Thyroid gland (tissue), 4 donors: ENCODE data around the gene EVA1A.

Experiments used
- POLR2A ChIP-seq, 2 donors: fragments of 450-650 bp; IDR thresholded peaks; one replicate each; pipeline ENCODE4 v1.6.1; 2017; ENCODE audit warnings: antibody characterized with exemption in 2 of 2, mild to moderate bottlenecking in 2 of 2, moderate library complexity in 1 of 2
- TF ChIP-seq, protein P1 (sequence below), 6 experiments: fragments of 200-600 bp in 3 of 6; fragments of 450-650 bp in 3 of 6; sonication (generic) in 3 of 6; IDR thresholded peaks; one replicate each; pipeline ENCODE4 v1.5.1; 2016 to 2019; ENCODE audit warnings: antibody characterized with exemption in 6 of 6, mild to moderate bottlenecking in 2 of 6, inconsistent platforms in 1 of 6, moderate library complexity in 1 of 6

DNA sequence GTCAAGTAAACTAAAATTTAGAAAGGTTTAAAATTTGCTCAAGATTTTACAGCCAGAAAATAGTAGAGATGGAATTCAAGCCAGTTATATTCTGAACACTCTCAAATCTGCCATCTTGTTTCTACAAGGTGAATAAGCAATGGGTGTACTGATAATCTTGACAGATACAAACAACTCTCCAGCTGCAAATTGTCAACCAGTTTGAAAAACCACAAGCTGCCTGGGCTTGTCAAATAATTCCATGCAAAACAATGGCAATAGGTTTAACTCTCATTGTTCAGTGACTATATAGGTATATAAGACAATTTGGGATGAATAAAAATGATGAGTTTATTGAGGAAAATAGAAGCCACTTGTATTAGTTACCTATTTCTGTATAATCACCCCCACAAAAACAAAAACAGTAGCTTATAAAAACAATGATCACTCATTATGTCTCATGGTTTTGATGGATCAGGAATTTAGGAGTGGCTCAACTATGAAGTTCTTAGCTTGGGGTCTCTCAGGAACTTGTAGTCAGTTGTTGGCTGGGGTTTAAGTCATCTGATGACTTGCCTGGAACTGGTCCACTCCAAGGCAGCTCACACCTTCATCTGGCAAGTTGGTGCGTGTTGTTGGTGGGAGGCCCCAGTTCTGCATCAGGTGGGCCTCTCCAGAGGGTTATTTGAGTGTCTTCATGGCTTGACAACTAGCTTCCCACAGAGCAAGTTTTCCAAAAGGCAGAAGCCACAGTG is 12.6 kb upstream of the EVA1A start:
- TF ChIP-seq, protein P1, sequence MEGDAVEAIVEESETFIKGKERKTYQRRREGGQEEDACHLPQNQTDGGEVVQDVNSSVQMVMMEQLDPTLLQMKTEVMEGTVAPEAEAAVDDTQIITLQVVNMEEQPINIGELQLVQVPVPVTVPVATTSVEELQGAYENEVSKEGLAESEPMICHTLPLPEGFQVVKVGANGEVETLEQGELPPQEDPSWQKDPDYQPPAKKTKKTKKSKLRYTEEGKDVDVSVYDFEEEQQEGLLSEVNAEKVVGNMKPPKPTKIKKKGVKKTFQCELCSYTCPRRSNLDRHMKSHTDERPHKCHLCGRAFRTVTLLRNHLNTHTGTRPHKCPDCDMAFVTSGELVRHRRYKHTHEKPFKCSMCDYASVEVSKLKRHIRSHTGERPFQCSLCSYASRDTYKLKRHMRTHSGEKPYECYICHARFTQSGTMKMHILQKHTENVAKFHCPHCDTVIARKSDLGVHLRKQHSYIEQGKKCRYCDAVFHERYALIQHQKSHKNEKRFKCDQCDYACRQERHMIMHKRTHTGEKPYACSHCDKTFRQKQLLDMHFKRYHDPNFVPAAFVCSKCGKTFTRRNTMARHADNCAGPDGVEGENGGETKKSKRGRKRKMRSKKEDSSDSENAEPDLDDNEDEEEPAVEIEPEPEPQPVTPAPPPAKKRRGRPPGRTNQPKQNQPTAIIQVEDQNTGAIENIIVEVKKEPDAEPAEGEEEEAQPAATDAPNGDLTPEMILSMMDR (IDR thresholded peaks at IDR 0.05), result no peak
- TF ChIP-seq POLR2A (IDR thresholded peaks at IDR 0.05), result no peak
